H1 (cell line): ENCODE results near the gene BBS9. TPM values are rescaled to one million over a fixed set of nuclear protein-coding genes. Genes with fewer than 3 reads are reported as not detected.

ENCODE experiments used
- CTCF ChIA-PET: fragments of 300-600 bp; sonication (Branson Sonifier 250); formaldehyde crosslinking; loops from one replicate; lab custom pipeline; 2021; ENCODE audit not compliant: partially characterized antibody; lab: Charles Lee
- POLR2A ChIA-PET: fragments of 300-600 bp; sonication (Branson Sonifier 250); formaldehyde crosslinking; loops from one replicate; lab custom pipeline; 2021; ENCODE audit warnings: inconsistent platforms; ENCODE audit not compliant: partially characterized antibody; lab: Charles Lee
- DNase-seq, 2 experiments: peaks; one replicate each; pipeline versions ENCODE4 v3.0.0 to v3.0.0-alpha.2; 2010 to 2022; ENCODE audit warnings: low spot score in 2 of 2, low read depth in 1 of 2, mixed read lengths in 1 of 2
- FAIRE-seq: peaks from 2 replicates; lab custom pipeline; 2011; peaks lifted over from hg19 to GRCh38; lab: Jason Lieb, UNC
- H2AFZ ChIP-seq: 2 replicates; pipeline ENCODE4 v1.8.1; 2012; ENCODE audit warnings: low read length, inconsistent platforms
- H2AK5ac ChIP-seq: 2 replicates; pipeline ENCODE4 v1.6.1; 2013; ENCODE audit warnings: low read depth, low read length
- H2BK120ac ChIP-seq: replicated peaks from 2 replicates; pipeline ENCODE3; 2013; ENCODE audit warnings: low read depth, low read length, inconsistent platforms
- H2BK12ac ChIP-seq: 2 replicates; pipeline ENCODE4 v1.6.1; 2013; ENCODE audit warnings: low read depth, low read length
- H2BK15ac ChIP-seq: 2 replicates; pipeline ENCODE4 v1.6.1; 2013; ENCODE audit warnings: low read length
- H2BK20ac ChIP-seq: 2 replicates; pipeline ENCODE4 v1.6.1; 2013; ENCODE audit warnings: low read length
- H2BK5ac ChIP-seq: 2 replicates; pipeline ENCODE4 v1.6.1; 2013; ENCODE audit warnings: low read depth, low read length
- H3K14ac ChIP-seq: 2 replicates; pipeline ENCODE4 v1.6.1; 2013; ENCODE audit warnings: inconsistent platforms; ENCODE audit not compliant: insufficient read length
- H3K18ac ChIP-seq: 2 replicates; pipeline ENCODE4 v1.6.1; 2013; ENCODE audit warnings: low read length; ENCODE audit errors: extremely low read depth
- H3K23ac ChIP-seq: 2 replicates; pipeline ENCODE4 v1.6.1; 2013; ENCODE audit warnings: inconsistent platforms; ENCODE audit not compliant: insufficient read length
- H3K23me2 ChIP-seq: 2 replicates; pipeline ENCODE4 v1.6.1; 2013; ENCODE audit warnings: low read depth, low read length
- H3K27ac ChIP-seq: 2 replicates; pipeline ENCODE4 v1.6.1; 2011; ENCODE audit warnings: low read depth, low read length, inconsistent platforms
- H3K27me3 ChIP-seq, 4 experiments: replicated peaks in 1 of 4; 1 replicate in 1 of 4; 2 replicates in 3 of 4; pipeline versions ENCODE4 v1.6.1 to v1.8.1; 2011 to 2013; ENCODE audit warnings: low read length in 3 of 4, mild to moderate bottlenecking in 3 of 4, inconsistent platforms in 2 of 4, mixed read lengths in 2 of 4, moderate library complexity in 1 of 4; ENCODE audit not compliant: control insufficient read depth in 3 of 4, insufficient read depth in 3 of 4; ENCODE audit errors: extremely low read depth in 1 of 4
- H3K36me3 ChIP-seq, 4 experiments: 2 replicates each; pipeline versions ENCODE4 v1.6.1 to v1.8.1; 2011 to 2013; ENCODE audit warnings: mild to moderate bottlenecking in 4 of 4, low read length in 3 of 4, moderate library complexity in 2 of 4, control low read depth in 1 of 4, inconsistent platforms in 1 of 4; ENCODE audit not compliant: insufficient read depth in 4 of 4, control insufficient read depth in 2 of 4
- H3K4ac ChIP-seq: replicated peaks from 2 replicates; pipeline ENCODE3; 2013; ENCODE audit warnings: low read length, low read depth, mixed read lengths, inconsistent platforms; ENCODE audit not compliant: insufficient read length
- H3K4me1 ChIP-seq, 4 experiments: replicated peaks in 1 of 4; 1 replicate in 1 of 4; 2 replicates in 3 of 4; pipeline versions ENCODE4 v1.6.1 to v1.8.1; 2011 to 2013; ENCODE audit warnings: low read length in 3 of 4, inconsistent platforms in 2 of 4, mixed read lengths in 1 of 4; ENCODE audit not compliant: insufficient read depth in 4 of 4, control insufficient read depth in 3 of 4
- H3K4me2 ChIP-seq, 2 experiments: 2 replicates each; pipeline versions ENCODE4 v1.6.1 to v1.8.1; 2011 to 2013; ENCODE audit warnings: low read depth in 2 of 2, low read length in 2 of 2, control low read depth in 1 of 2, inconsistent platforms in 1 of 2, mild to moderate bottlenecking in 1 of 2; ENCODE audit not compliant: insufficient read depth in 1 of 2
- H3K4me3 ChIP-seq, 4 experiments: fragments of 200-600, 300-600 bp in 1 of 4; sonication (generic), shearing (Covaris generic), sonication (Bioruptor Twin) in 1 of 4; 2 replicates each; pipeline versions ENCODE4 v1.5.1 to v1.8.1; 2011 to 2016; ENCODE audit warnings: low read length in 4 of 4, low read depth in 3 of 4, control low read depth in 2 of 4, inconsistent platforms in 2 of 4, mild to moderate bottlenecking in 2 of 4, mixed read lengths in 1 of 4, moderate library complexity in 1 of 4; ENCODE audit not compliant: insufficient read depth in 2 of 4; ENCODE audit errors: extremely low read depth in 1 of 4
- H3K56ac ChIP-seq: replicated peaks from 2 replicates; pipeline ENCODE3; 2013; ENCODE audit warnings: low read depth, mild to moderate bottlenecking, mixed read lengths, low read length, inconsistent platforms; ENCODE audit not compliant: insufficient read length
- H3K79me1 ChIP-seq: 2 replicates; pipeline ENCODE4 v1.6.1; 2013; ENCODE audit warnings: low read depth, low read length, control low read depth
- H3K79me2 ChIP-seq, 2 experiments: 2 replicates each; pipeline versions ENCODE4 v1.6.1 to v1.8.1; 2012 to 2013; ENCODE audit warnings: low read length in 2 of 2, mild to moderate bottlenecking in 2 of 2, inconsistent platforms in 1 of 2; ENCODE audit not compliant: insufficient read depth in 2 of 2, control insufficient read depth in 1 of 2
- H3K9ac ChIP-seq, 4 experiments: replicated peaks in 1 of 4; 1 replicate in 1 of 4; 2 replicates in 3 of 4; pipeline versions ENCODE4 v1.6.1 to v1.8.1; 2011 to 2013; ENCODE audit warnings: low read depth in 3 of 4, low read length in 3 of 4, control low read depth in 2 of 4, mild to moderate bottlenecking in 2 of 4, moderate library complexity in 2 of 4, inconsistent platforms in 1 of 4; ENCODE audit errors: extremely low read depth in 1 of 4
- H3K9me3 ChIP-seq, 2 experiments: 2 replicates each; pipeline versions ENCODE4 v1.6.1 to v1.8.1; 2012 to 2013; ENCODE audit warnings: mild to moderate bottlenecking in 2 of 2, moderate library complexity in 2 of 2, control low read depth in 1 of 2, inconsistent platforms in 1 of 2, low read depth in 1 of 2, low read length in 1 of 2, mixed read lengths in 1 of 2; ENCODE audit not compliant: insufficient read depth in 2 of 2
- H4K20me1 ChIP-seq, 2 experiments: replicated peaks in 1 of 2; 2 replicates each; pipeline versions ENCODE3 to v1.8.1; 2011 to 2013; ENCODE audit warnings: inconsistent platforms in 2 of 2, low read length in 2 of 2, mild to moderate bottlenecking in 1 of 2; ENCODE audit not compliant: insufficient read depth in 2 of 2, control insufficient read depth in 1 of 2
- H4K5ac ChIP-seq: 2 replicates; pipeline ENCODE4 v1.6.1; 2013; ENCODE audit warnings: low read length, low read depth, mixed read lengths, inconsistent platforms; ENCODE audit not compliant: insufficient read length
- H4K8ac ChIP-seq: 2 replicates; pipeline ENCODE4 v1.8.0; 2013; ENCODE audit warnings: mild to moderate bottlenecking, moderate library complexity, low read length, inconsistent platforms; ENCODE audit not compliant: insufficient read depth; ENCODE audit errors: extremely low read depth
- H4K91ac ChIP-seq: replicated peaks from 2 replicates; pipeline ENCODE3; 2013; ENCODE audit warnings: low read length, mixed read lengths, inconsistent platforms; ENCODE audit not compliant: insufficient read length
- CEBPB ChIP-seq: IDR thresholded peaks from 2 replicates; pipeline ENCODE4 v1.6.1; 2012; ENCODE audit warnings: low read depth, low read length
- EGR1 ChIP-seq: IDR thresholded peaks from 2 replicates; pipeline ENCODE4 v1.6.1; 2011; ENCODE audit warnings: low read depth, low read length, borderline replicate concordance
- JUN ChIP-seq: IDR thresholded peaks from 2 replicates; pipeline ENCODE4 v1.6.1; 2011; ENCODE audit warnings: low read depth, mild to moderate bottlenecking, improper control_type of control experiment, low read length
- SIN3A ChIP-seq, 2 experiments: IDR thresholded peaks in 1 of 2; conservative IDR thresholded peaks in 1 of 2; 2 replicates each; pipeline ENCODE4 v1.6.1; 2011 to 2012; ENCODE audit warnings: low read length in 2 of 2, improper control_type of control experiment in 1 of 2, low read depth in 1 of 2, mild to moderate bottlenecking in 1 of 2
- TEAD4 ChIP-seq: IDR thresholded peaks from 2 replicates; pipeline ENCODE4 v1.6.1; 2012; ENCODE audit warnings: low read depth, low read length, inconsistent platforms, mixed read lengths
- WGBS, 2 experiments: shearing (Covaris generic) in 1 of 2; methylation state at CpG; one replicate each; pipeline versions ENCODE4 v1.1.6 to v1.1.7; 2013 to 2015; ENCODE audit warnings: low lambda C conversion rate in 2 of 2, mixed read lengths in 2 of 2, inconsistent platforms in 1 of 2, low coverage in 1 of 2, missing lambda C conversion rate in 1 of 2; ENCODE audit not compliant: insufficient replicate concordance in 2 of 2, insufficient coverage in 1 of 2, insufficient read length in 1 of 2; ENCODE audit errors: extremely low coverage in 1 of 2, missing lambda C conversion rate in 1 of 2; 5-methylcytosine and 5-hydroxymethylcytosine counted together
- polyA plus RNA-seq, 7 experiments: library from polyadenylated mRNA; depleted of rRNA in 3 of 7; stranded (reverse) in 5 of 7; unstranded in 2 of 7; fragments of >200 nt in 5 of 7; fragments of 200-250 nt in 2 of 7; gene quantifications; 1 replicate in 5 of 7; 2 replicates in 1 of 7; 4 replicates in 1 of 7; pipeline versions ENCODE4 v1.2.1 to v1.2.3, GENCODE V29; 2011 to 2013; ENCODE audit warnings: missing spikeins in 2 of 7, mixed read lengths in 2 of 7
- total RNA-seq: library from RNA; stranded (reverse); fragmentation: NEBNext Ultra II Directional; extraction: Animal tissue kit (Norgen Biotek cat#: 25700); gene quantifications from 2 replicates; pipeline ENCODE4 v1.2.1, GENCODE V29; 2021

Gene BBS9
- total and polyA plus RNA-seq, 2 of the 8 experiments (the other 6 are each of a cell fraction or from before 2014, with no cell fraction given): 22.3 to 37.0 TPM

DNA sequence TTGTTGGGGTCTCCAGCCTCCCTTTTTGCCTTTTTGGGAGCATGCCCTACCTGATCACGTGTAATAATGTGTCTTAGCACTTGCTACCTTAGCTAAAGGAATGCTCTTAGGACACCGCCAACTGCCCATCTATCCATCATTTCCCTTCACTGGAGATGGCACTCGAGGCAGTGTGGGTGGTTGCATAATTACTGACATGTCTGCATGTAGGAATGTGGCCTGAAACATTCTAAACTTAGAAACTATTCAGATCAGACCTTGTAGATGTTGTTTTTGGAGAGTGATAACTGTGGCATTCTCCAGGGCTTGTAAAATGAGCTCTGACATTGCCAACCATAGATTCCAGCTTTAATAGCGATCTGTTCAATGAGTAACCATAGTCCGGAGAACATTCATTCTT lies 365.8 kb downstream of the BBS9 start:
- no peak for FAIRE-seq
- POLR2A ChIA-PET: no interaction called here
- H3K27ac ChIP-seq: no peak overlapping the region

More for the DNA sequence above, 365.8 kb downstream of the BBS9 start:
- no peak overlapping the region for H4K5ac ChIP-seq
- 0 out of 2 replicates have a peak, but pooled peaks have one; percentile 25 for TF ChIP-seq TEAD4
- no peak for TF ChIP-seq SIN3A (conservative IDR thresholded peaks at IDR 0.05 in 1 of 2, IDR thresholded peaks at IDR 0.05 in 1 of 2; ENCODE audit: low read depth in 1 of 2, low read length in 2 of 2)
- TF ChIP-seq CEBPB: 0 out of 2 replicates have a peak, but pooled peaks have one; percentile 7
- no peak for TF ChIP-seq EGR1
- no peak for TF ChIP-seq JUN
- no peak overlapping the region for H2BK15ac ChIP-seq
- no peak overlapping the region for H4K91ac ChIP-seq
- no peak overlapping the region for H3K23ac ChIP-seq
- H2BK20ac ChIP-seq: no peak overlapping the region
- no peaks in the 10 kb centered on the region for H3K27me3 ChIP-seq
- no peak overlapping the region for H2AK5ac ChIP-seq
- H4K8ac ChIP-seq: no peak overlapping the region
- H3K18ac ChIP-seq: no peak overlapping the region
- H3K79me1 ChIP-seq: no peaks in the 10 kb centered on the region; the same call in 1 of the 2 replicates
- no peak for DNase-seq
- H3K4me3 ChIP-seq: peak overlapping the region in 1 of 4 experiments; percentile 11; a peak in 1 of 8 replicates
- H3K56ac ChIP-seq: no peak overlapping the region
- CTCF ChIA-PET: interaction anchor here (1.0 kb wide), 1 partner anchor 263 kb away, joined by 3 read pairs; no protein-coding TSS in a partner anchor
- H2BK12ac ChIP-seq: no peak overlapping the region; the same call in 1 of the 2 replicates
- no peak overlapping the region for H2AFZ ChIP-seq
- H4K20me1 ChIP-seq: peaks cover 0 to 1% of the 10 kb centered on the region in 2 experiments
- H3K9ac ChIP-seq: no peak overlapping the region
- peak overlapping the region; percentile 4 to 14; a peak in 1 of 4 replicates for H3K4me2 ChIP-seq
- H3K14ac ChIP-seq: no peak overlapping the region
- no peaks in the 10 kb centered on the region for H3K36me3 ChIP-seq
- no peaks in the 10 kb centered on the region; the same call in 1 of the 2 replicates for H3K23me2 ChIP-seq
- no peak overlapping the region for H2BK5ac ChIP-seq
- no peak overlapping the region for H2BK120ac ChIP-seq
- no peaks in the 10 kb centered on the region for H3K79me2 ChIP-seq
- H3K4ac ChIP-seq: no peak overlapping the region
- H3K9me3 ChIP-seq: no peaks in the 10 kb centered on the region
- 70% methylated on average over 5 of the region's 5 CpGs; no CpG with 5 or more reads in 1 of the 2 experiments for WGBS, 2 experiments
- H3K4me1 ChIP-seq: peaks cover 9 to 18% (median 16%) of the 10 kb centered on the region in 4 experiments; a peak in 6 of 7 replicates
